OCI-LY7 (cell line): ENCODE data around the gene ST8SIA4. TPM values are rescaled to one million over a fixed set of nuclear protein-coding genes. Genes with fewer than 3 reads are reported as not detected.

Experiments
- BruUV-seq: library from RNA; stranded (reverse); fragments of 400-500 nt; replicated peaks from 2 replicates; lab custom pipeline; 2021; lab: Mats Ljungman, UMichigan
- CTCF ChIA-PET: fragments of 300-600 bp; sonication (Branson Sonifier 250); formaldehyde crosslinking; loops from one replicate; lab custom pipeline; 2022; ENCODE audit warnings: antibody characterized with exemption; ENCODE audit not compliant: unreplicated experiment; lab: Charles Lee
- POLR2A ChIA-PET: fragments of 300-600 bp; sonication (Branson Sonifier 250); formaldehyde crosslinking; loops from one replicate; lab custom pipeline; 2022; ENCODE audit warnings: antibody characterized with exemption; lab: Charles Lee
- DNase-seq: peaks from one replicate; pipeline ENCODE4 v3.0.0-alpha.2; 2015; ENCODE audit warnings: low spot score
- H2AFZ ChIP-seq: fragments of 200-600 bp; sonication (generic), shearing (Covaris generic); 2 replicates; pipeline ENCODE4 v1.6.1; 2014; ENCODE audit warnings: mild to moderate bottlenecking, antibody characterized with exemption, low read length, moderate library complexity
- H3K27ac ChIP-seq: fragments of 200-600 bp; sonication (generic); 2 replicates; pipeline ENCODE4 v1.5.1; 2014; ENCODE audit warnings: mixed run types, low read depth, mild to moderate bottlenecking, moderate library complexity, low read length, inconsistent platforms; ENCODE audit not compliant: poor library complexity, severe bottlenecking
- H3K36me3 ChIP-seq: fragments of 200-600 bp; sonication (generic); 2 replicates; pipeline ENCODE4 v1.6.1; 2014; ENCODE audit warnings: mild to moderate bottlenecking, antibody characterized with exemption, low read length, moderate library complexity, mixed read lengths; ENCODE audit not compliant: insufficient read depth
- H3K4me1 ChIP-seq: fragments of 200-600 bp; sonication (generic); 2 replicates; pipeline ENCODE4 v1.5.1; 2014; ENCODE audit warnings: mild to moderate bottlenecking, low read length; ENCODE audit not compliant: insufficient read depth, poor library complexity, severe bottlenecking
- H3K4me2 ChIP-seq: fragments of 200-600 bp; sonication (generic); 2 replicates; pipeline ENCODE4 v1.6.1; 2014; ENCODE audit warnings: mild to moderate bottlenecking, low read length
- H3K4me3 ChIP-seq: fragments of 200-600 bp; sonication (generic); 2 replicates; pipeline ENCODE4 v1.5.1; 2014; ENCODE audit warnings: mild to moderate bottlenecking, low read depth, low read length; ENCODE audit not compliant: poor library complexity, severe bottlenecking
- H3K79me2 ChIP-seq: fragments of 200-600 bp; sonication (generic); 2 replicates; pipeline ENCODE4 v1.6.1; 2016; ENCODE audit warnings: low read depth, mild to moderate bottlenecking, low read length, moderate library complexity, mixed read lengths; ENCODE audit not compliant: insufficient read depth
- H3K9me2 ChIP-seq: fragments of 200-600 bp; sonication (generic); 2 replicates; pipeline ENCODE4 v1.6.1; 2016; ENCODE audit warnings: mild to moderate bottlenecking, low read length, mixed read lengths; ENCODE audit not compliant: insufficient read depth
- H3K9me3 ChIP-seq: fragments of 200-600 bp; sonication (generic); 2 replicates; pipeline ENCODE4 v1.6.1; 2014; ENCODE audit warnings: mild to moderate bottlenecking, mixed run types, low read length, mixed read lengths
- H4K20me1 ChIP-seq: fragments of 200-600 bp; sonication (generic); 2 replicates; pipeline ENCODE4 v1.6.1; 2014; ENCODE audit warnings: mild to moderate bottlenecking, antibody characterized with exemption, low read length, moderate library complexity, mixed read lengths; ENCODE audit not compliant: insufficient read depth
- EZH2phosphoT487 ChIP-seq: fragments of 200-600 bp; sonication (generic); IDR thresholded peaks from 2 replicates; pipeline ENCODE4 v1.6.1; 2018; ENCODE audit warnings: low read depth, borderline replicate concordance, mild to moderate bottlenecking, mixed run types, antibody characterized with exemption, low read length, moderate library complexity, mixed read lengths
- intact Hi-C: fragments of 100-400 bp; cut with micrococcal nuclease; formaldehyde crosslinking; loops from one replicate; pipeline ENCODE4 v1.10.0; 2022; ENCODE audit not compliant: unreplicated experiment
- total RNA-seq, 2 experiments: library from RNA; depleted of rRNA in 1 of 2; stranded (reverse); fragments of >200 nt in 1 of 2; shearing (Covaris generic) in 1 of 2; gene quantifications; 2 replicates each; pipeline ENCODE4 v1.2.3, GENCODE V29; 2014 to 2022
- TF ChIP-seq, protein P1 (sequence below): fragments of 200-600 bp; sonication (generic); conservative IDR thresholded peaks from 2 replicates; pipeline ENCODE4 v1.5.1; 2014; ENCODE audit warnings: mild to moderate bottlenecking, antibody characterized with exemption, low read length, moderate library complexity, mixed read lengths

Gene ST8SIA4
- total RNA-seq, 2 experiments from 2014 or later, result 10.2 to 40.3 TPM

DNA sequence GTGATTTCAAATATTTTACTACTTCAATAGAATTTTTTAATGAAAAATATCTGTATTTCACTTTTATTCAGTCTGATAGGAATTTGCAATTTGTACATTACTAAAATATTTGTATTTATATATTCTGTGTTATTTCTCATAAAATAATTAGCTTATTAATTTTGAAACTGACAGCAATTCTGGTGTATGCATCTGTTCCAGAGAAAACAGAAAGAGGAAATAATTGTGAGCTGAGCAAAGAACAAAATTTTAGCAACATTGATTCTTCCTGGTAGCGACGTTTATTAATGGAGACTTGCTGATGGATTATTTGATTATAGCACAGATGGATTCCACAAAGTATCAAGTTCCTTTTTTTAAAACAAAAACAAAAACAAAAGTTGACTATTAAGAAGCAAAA is 61.0 kb downstream of the ST8SIA4 start:
- H3K4me2 ChIP-seq, result peak overlapping the region; percentile 69; the same call in 1 of the 2 replicates
- no peak overlapping the region for H2AFZ ChIP-seq

GRCh38 chr5:100841358-100842076 is 61.6 kb downstream of the ST8SIA4 start:
- H3K9me3 ChIP-seq, result peaks cover 12% of the 10 kb centered on the region; the same call in 1 of the 2 replicates
- H3K36me3 ChIP-seq, result peaks cover 23% of the 10 kb centered on the region
- H2AFZ ChIP-seq, result peak overlapping the region; percentile 67; the same call in 1 of the 2 replicates
- ChIA-PET POLR2A (interaction anchor here (0.7 to 8.1 kb wide), 13 partner anchors 10 to 123 kb away, joined by 3 to 59 read pairs (median 11); partner anchors contain the start of gene ST8SIA4), CTCF (interaction anchor here (2.2 kb wide), 1 partner anchor 10 kb away, joined by 5 read pairs; no protein-coding TSS in a partner anchor)
- TF ChIP-seq EZH2phosphoT487, result no peak
- TF ChIP-seq, protein P1, sequence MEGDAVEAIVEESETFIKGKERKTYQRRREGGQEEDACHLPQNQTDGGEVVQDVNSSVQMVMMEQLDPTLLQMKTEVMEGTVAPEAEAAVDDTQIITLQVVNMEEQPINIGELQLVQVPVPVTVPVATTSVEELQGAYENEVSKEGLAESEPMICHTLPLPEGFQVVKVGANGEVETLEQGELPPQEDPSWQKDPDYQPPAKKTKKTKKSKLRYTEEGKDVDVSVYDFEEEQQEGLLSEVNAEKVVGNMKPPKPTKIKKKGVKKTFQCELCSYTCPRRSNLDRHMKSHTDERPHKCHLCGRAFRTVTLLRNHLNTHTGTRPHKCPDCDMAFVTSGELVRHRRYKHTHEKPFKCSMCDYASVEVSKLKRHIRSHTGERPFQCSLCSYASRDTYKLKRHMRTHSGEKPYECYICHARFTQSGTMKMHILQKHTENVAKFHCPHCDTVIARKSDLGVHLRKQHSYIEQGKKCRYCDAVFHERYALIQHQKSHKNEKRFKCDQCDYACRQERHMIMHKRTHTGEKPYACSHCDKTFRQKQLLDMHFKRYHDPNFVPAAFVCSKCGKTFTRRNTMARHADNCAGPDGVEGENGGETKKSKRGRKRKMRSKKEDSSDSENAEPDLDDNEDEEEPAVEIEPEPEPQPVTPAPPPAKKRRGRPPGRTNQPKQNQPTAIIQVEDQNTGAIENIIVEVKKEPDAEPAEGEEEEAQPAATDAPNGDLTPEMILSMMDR, result no peak
- peaks cover 39% of the 10 kb centered on the region for H3K4me1 ChIP-seq
- peaks cover 12% of the 10 kb centered on the region; the same call in 1 of the 2 replicates for H3K79me2 ChIP-seq
- no peaks in the 10 kb centered on the region for H3K9me2 ChIP-seq
- H3K4me2 ChIP-seq, result peak overlapping the region; percentile 69
- H3K4me3 ChIP-seq, result peak overlapping the region; percentile 53
- no peak for DNase-seq
- intact Hi-C loops, result no loop called here
- no TSS peak for BruUV-seq
- H4K20me1 ChIP-seq, result no peaks in the 10 kb centered on the region
- peak overlapping the region; percentile 45 for H3K27ac ChIP-seq

More for the DNA sequence above, 61.0 kb downstream of the ST8SIA4 start:
- no TSS peak for BruUV-seq
- ChIA-PET POLR2A (interaction anchor here (0.7 to 8.1 kb wide), 20 partner anchors 8 to 123 kb away, joined by 3 to 59 read pairs (median 5); partner anchors contain the start of gene ST8SIA4), CTCF (interaction anchor here (0.6 to 2.2 kb wide), 2 partner anchors 9 to 288 kb away, joined by 3 to 5 read pairs; no protein-coding TSS in a partner anchor)
- Histone ChIP-seq H3K36me3 (peaks cover 27% of the 10 kb centered on the region), H3K27ac (no peak overlapping the region), H3K4me1 (peaks cover 44% of the 10 kb centered on the region), H3K4me3 (no peak overlapping the region), H3K9me3 (peaks cover 12% of the 10 kb centered on the region; the same call in 1 of the 2 replicates), H3K9me2 (no peaks in the 10 kb centered on the region), H4K20me1 (no peaks in the 10 kb centered on the region), H3K79me2 (peaks cover 12% of the 10 kb centered on the region; the same call in 1 of the 2 replicates)
- intact Hi-C loops, result no loop called here
- no peak for TF ChIP-seq EZH2phosphoT487
- TF ChIP-seq, protein P1, result no peak
- DNase-seq, result no peak
